HG03066 (cell line): ENCODE data around the gene SPRYD3.

Source experiments
- ATAC-seq: cut with Tn5 transposase; IDR thresholded peaks from one replicate; pipeline ENCODE4 v1.9.1; 2021; ENCODE audit warnings: low read depth; ENCODE audit not compliant: unreplicated experiment

Gene SPRYD3

GRCh38 chr12:53078425-53079225 lies 565 bp downstream of the SPRYD3 start:
- ATAC-seq: peak; percentile 10

GRCh38 chr12:53077030-53077429 lies 2.2 kb downstream of the SPRYD3 start:
- ATAC-seq: no peak

- no peak for ATAC-seq
These were observed 2.7 kb downstream of the SPRYD3 start for GRCh38 chr12:53076461-53076860.

GRCh38 chr12:53074999-53075370 lies 4.2 kb downstream of the SPRYD3 start:
- ATAC-seq: no peak

GRCh38 chr12:53074283-53074998 lies 4.7 kb downstream of the SPRYD3 start:
- no peak for ATAC-seq

- no peak for ATAC-seq
These were observed 5.3 kb downstream of the SPRYD3 start for GRCh38 chr12:53073881-53074280.

- no peak for ATAC-seq
These were observed 7.3 kb downstream of the SPRYD3 start for GRCh38 chr12:53071591-53072551.

GRCh38 chr12:53070877-53071492 lies 8.2 kb downstream of the SPRYD3 start:
- ATAC-seq: no peak

- no peak for ATAC-seq
These were observed 9.4 kb downstream of the SPRYD3 start for GRCh38 chr12:53069621-53070410.

- no peak for ATAC-seq
These were observed 10.2 kb downstream of the SPRYD3 start for GRCh38 chr12:53068811-53069585.

- ATAC-seq: no peak
These were observed 11.0 kb downstream of the SPRYD3 start for GRCh38 chr12:53067993-53068770.

GRCh38 chr12:53067074-53067992 lies 11.9 kb downstream of the SPRYD3 start:
- ATAC-seq: no peak

- ATAC-seq: no peak
These were observed 12.9 kb downstream of the SPRYD3 start for GRCh38 chr12:53065975-53066931.

GRCh38 chr12:53065470-53065869 lies 13.7 kb downstream of the SPRYD3 start:
- ATAC-seq: no peak

- ATAC-seq: no peak
These were observed 14.4 kb downstream of the SPRYD3 start for GRCh38 chr12:53064613-53065436.
